Tibial nerve (tissue), 4 donors: ENCODE data around the gene ATP6V1C2. TPM values are rescaled to one million over a fixed set of nuclear protein-coding genes. Genes with fewer than 3 reads are reported as not detected.

Source experiments
- DNase-seq, 2 donors: peaks; one replicate each; pipeline ENCODE4 v3.0.0-alpha.2; 2019; ENCODE audit warnings: low spot score in 2 of 2
- H3K27ac ChIP-seq, 4 donors: fragments of 200-600 bp; sonication (generic) in 3 of 4; one replicate each; pipeline ENCODE4 v1.5.1; 2017 to 2019; ENCODE audit warnings: mild to moderate bottlenecking in 1 of 4
- H3K27me3 ChIP-seq, 2 donors: fragments of 200-600 bp; sonication (generic) in 1 of 2; one replicate each; pipeline versions ENCODE4 v1.5.1 to v1.6.0; 2017 to 2019
- H3K36me3 ChIP-seq, 3 donors: fragments of 200-600 bp; sonication (generic); one replicate each; pipeline ENCODE4 v1.5.1; 2018 to 2019
- H3K4me1 ChIP-seq, 4 donors: fragments of 200-600 bp; sonication (generic) in 3 of 4; one replicate each; pipeline ENCODE4 v1.5.1; 2017 to 2019
- H3K4me3 ChIP-seq, 4 donors: fragments of 200-600 bp; sonication (generic) in 3 of 4; one replicate each; pipeline ENCODE4 v1.5.1; 2017 to 2019; ENCODE audit warnings: mild to moderate bottlenecking in 1 of 4, moderate library complexity in 1 of 4
- H3K9me3 ChIP-seq, 4 donors: fragments of 200-600 bp; sonication (generic) in 3 of 4; one replicate each; pipeline ENCODE4 v1.5.1; 2017 to 2019
- CTCF ChIP-seq, 5 experiments: fragments of 200-600 bp in 3 of 5; fragments of 450-650 bp in 2 of 5; sonication (generic) in 3 of 5; IDR thresholded peaks; one replicate each; pipeline ENCODE4 v1.5.1; 2016 to 2019; ENCODE audit warnings: antibody characterized with exemption in 5 of 5, mild to moderate bottlenecking in 3 of 5, moderate library complexity in 2 of 5
- EP300 ChIP-seq, 2 donors: sonication (generic); formaldehyde crosslinking; IDR thresholded peaks; one replicate each; pipeline ENCODE4 v1.6.1; 2017; ENCODE audit warnings: antibody characterized with exemption in 2 of 2, mild to moderate bottlenecking in 1 of 2
- POLR2A ChIP-seq, 2 donors: fragments of 450-650 bp; IDR thresholded peaks; one replicate each; pipeline ENCODE4 v1.6.1; 2017; ENCODE audit warnings: antibody characterized with exemption in 2 of 2, mild to moderate bottlenecking in 2 of 2, moderate library complexity in 2 of 2
- WGBS, 2 donors: methylation state at CpG; one replicate each; pipeline ENCODE4 v1.1.5; 2018; 5-methylcytosine and 5-hydroxymethylcytosine counted together
- total RNA-seq, 4 donors: library from RNA; depleted of rRNA; stranded (reverse); fragments of >200 nt; gene quantifications; one replicate each; pipeline ENCODE4 v1.1.0, GENCODE V29; 2016

Gene ATP6V1C2
- total RNA-seq, 4 donors from 2014 or later: 0.21 to 0.66 (median 0.30) TPM; not detected in 1

GRCh38 chr2:10819714-10820314 is 98.4 kb downstream of the ATP6V1C2 start:
- Histone ChIP-seq H3K9me3 (no peaks in the 10 kb centered on the region), H3K27me3 (no peaks in the 10 kb centered on the region), H3K36me3 (no peaks in the 10 kb centered on the region), H3K4me3 (no peak overlapping the region), H3K27ac (no peak overlapping the region), H3K4me1 (no peaks in the 10 kb centered on the region)
- no peak for DNase-seq
- WGBS, 2 donors: 90% methylated on average over 12 of the region's 12 CpGs
- TF ChIP-seq CTCF (IDR thresholded peaks at IDR 0.05) (no peak), POLR2A (IDR thresholded peaks at IDR 0.05) (no peak), EP300 (IDR thresholded peaks at IDR 0.05) (no peak)

DNA sequence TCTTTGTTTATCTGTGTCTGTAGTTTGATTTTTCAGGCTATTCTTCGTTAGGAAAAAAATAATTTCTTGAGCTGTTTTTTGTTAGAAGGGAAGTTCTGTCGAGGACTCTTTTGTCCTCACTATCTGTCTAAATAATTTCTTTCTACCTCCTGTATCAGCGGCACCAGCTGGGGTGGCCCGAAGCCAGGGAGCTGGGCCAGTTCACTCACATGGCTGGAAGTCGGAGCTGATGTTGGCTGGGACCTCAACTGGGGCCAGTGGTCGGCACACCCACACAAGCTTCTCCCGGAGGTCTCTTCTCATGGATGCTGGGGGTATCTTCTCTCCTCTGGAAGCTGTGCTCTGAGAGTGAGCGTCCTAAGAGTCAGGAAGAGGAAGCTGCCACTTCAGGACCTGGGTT is 99.1 kb downstream of the ATP6V1C2 start:
- H3K27me3 ChIP-seq: no peaks in the 10 kb centered on the region
- H3K27ac ChIP-seq: no peak overlapping the region
- H3K9me3 ChIP-seq: no peaks in the 10 kb centered on the region
- no peaks in the 10 kb centered on the region for H3K4me1 ChIP-seq
- H3K36me3 ChIP-seq: no peaks in the 10 kb centered on the region
- no peak for DNase-seq
- TF ChIP-seq EP300 (IDR thresholded peaks at IDR 0.05): no peak
- TF ChIP-seq POLR2A (IDR thresholded peaks at IDR 0.05): no peak
- no peak for TF ChIP-seq CTCF (IDR thresholded peaks at IDR 0.05)
- WGBS, 2 donors: 39 to 43% methylated on average over 8 of the region's 8 CpGs
- H3K4me3 ChIP-seq: no peak overlapping the region

- no peak overlapping the region for H3K27ac ChIP-seq
- no peak overlapping the region for H3K4me3 ChIP-seq
- TF ChIP-seq EP300 (IDR thresholded peaks at IDR 0.05) (no peak), POLR2A (IDR thresholded peaks at IDR 0.05) (no peak), CTCF (IDR thresholded peaks at IDR 0.05) (no peak)
- WGBS, 2 donors: 53 to 59% methylated on average over 13 of the region's 13 CpGs
- H3K27me3 ChIP-seq: peaks cover 0 to under 1% of the 10 kb centered on the region in 2 donors
- H3K9me3 ChIP-seq: no peaks in the 10 kb centered on the region
- no peaks in the 10 kb centered on the region for H3K36me3 ChIP-seq
- no peaks in the 10 kb centered on the region for H3K4me1 ChIP-seq
- DNase-seq: no peak
Observed at GRCh38 chr2:10820978-10821695, 99.7 kb downstream of the ATP6V1C2 start.

- Histone ChIP-seq H3K4me3 (no peak overlapping the region), H3K4me1 (no peaks in the 10 kb centered on the region), H3K27ac (no peak overlapping the region), H3K36me3 (no peaks in the 10 kb centered on the region), H3K27me3 (peaks cover 0 to 4% of the 10 kb centered on the region in 2 donors), H3K9me3 (no peaks in the 10 kb centered on the region)
- DNase-seq: no peak
- 93 to 96% methylated on average over 4 of the region's 4 CpGs for WGBS, 2 donors
- TF ChIP-seq POLR2A (IDR thresholded peaks at IDR 0.05) (no peak), CTCF (IDR thresholded peaks at IDR 0.05) (no peak), EP300 (IDR thresholded peaks at IDR 0.05) (no peak)
Observed at GRCh38 chr2:10824191-10824590, 102.8 kb downstream of the ATP6V1C2 start.

DNA sequence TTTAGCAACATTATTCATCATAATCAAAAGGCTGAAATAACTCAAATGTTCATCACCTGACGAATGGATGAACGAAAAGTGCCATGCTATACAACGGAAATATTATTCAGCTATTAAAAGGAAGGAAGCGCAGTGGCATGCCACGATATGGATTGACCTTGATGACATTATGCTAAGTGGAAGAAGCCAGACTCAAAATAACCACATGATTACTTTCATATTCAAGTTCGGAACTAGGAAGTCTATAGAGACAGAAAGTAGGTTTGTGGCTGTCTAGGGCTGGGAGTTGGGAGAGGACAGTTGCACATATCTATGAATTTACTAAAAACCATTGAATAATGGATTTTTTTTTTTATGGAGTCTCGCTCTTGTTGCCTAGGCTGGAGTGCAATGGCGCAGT is 104.6 kb downstream of the ATP6V1C2 start:
- Histone ChIP-seq H3K4me3 (no peak overlapping the region), H3K4me1 (no peaks in the 10 kb centered on the region), H3K27ac (no peak overlapping the region), H3K9me3 (no peaks in the 10 kb centered on the region), H3K36me3 (no peaks in the 10 kb centered on the region), H3K27me3 (peaks cover 0 to 18% of the 10 kb centered on the region in 2 donors)
- 85% methylated on average over 8 of the region's 8 CpGs for WGBS, 2 donors
- no peak for DNase-seq
- TF ChIP-seq EP300 (IDR thresholded peaks at IDR 0.05): no peak
- TF ChIP-seq POLR2A (IDR thresholded peaks at IDR 0.05): no peak
- TF ChIP-seq CTCF (IDR thresholded peaks at IDR 0.05): no peak
